ENCODE measurements around the gene ATP6V0C.
A peak's percentile ranks its signal among the peaks of the same experiment; 100 is the strongest.
"Not testable (repeated sequence)": the region's sequence is repeated elsewhere in the genome, so short reads cannot be mapped to it uniquely, and the experiment has no call there.

The ATP6V0C gene

GRCh38 chr16:2529961-2530628 lies 16.3 kb downstream of the ATP6V0C start:
- Histone ChIP-seq H3K4me3 (ENCODE audit: low read depth, low read length) (no peak overlapping the region), H3K9ac (ENCODE audit: low read depth, low read length) (no peak overlapping the region), H3K9me3 (ENCODE audit: control insufficient read depth, insufficient read depth, low read length) (no peaks in the 10 kb centered on the region), H3K4me1 (ENCODE audit: control insufficient read depth, insufficient read depth, low read length) (no peaks in the 10 kb centered on the region), H3K36me3 (ENCODE audit: control insufficient read depth, insufficient read depth, low read length) (peaks cover 29% of the 10 kb centered on the region), H3K27me3 (ENCODE audit: control insufficient read depth, insufficient read depth, low read length) (no peaks in the 10 kb centered on the region)

DNA sequence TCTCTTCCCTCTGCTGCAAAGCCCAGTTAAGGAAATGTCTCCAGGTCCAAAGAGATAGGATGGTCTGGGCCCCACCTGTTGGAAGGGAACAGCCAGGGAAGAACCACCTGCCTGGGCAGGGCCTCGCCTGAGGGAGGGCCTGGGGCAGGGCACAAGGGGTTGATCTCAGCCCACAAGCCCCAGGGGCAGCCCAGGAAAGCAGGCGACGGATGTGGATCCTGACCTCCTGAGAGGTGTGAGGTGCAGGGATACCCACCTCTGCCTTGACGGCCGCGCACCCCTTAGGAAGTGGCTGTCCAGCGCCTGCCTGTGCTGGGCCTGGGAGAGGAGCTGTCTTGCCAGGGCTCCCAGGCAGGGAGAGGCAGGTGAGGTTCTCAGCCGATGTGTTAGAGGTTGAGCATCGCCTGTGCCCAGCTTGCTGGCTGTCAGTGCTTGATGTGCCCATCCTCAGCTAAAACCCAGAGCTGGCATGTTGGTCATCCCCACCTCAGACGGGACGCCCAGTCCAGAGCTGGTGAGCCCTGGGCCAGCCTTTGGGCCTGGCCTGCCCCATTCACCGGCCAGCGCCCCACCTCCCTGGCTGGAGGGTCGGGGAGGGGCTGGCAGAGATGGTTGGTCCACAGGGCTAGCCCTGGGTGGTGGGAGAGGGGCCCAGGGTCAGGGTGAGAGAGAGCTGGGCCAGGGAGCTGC lies 17.0 kb downstream of the ATP6V0C start:
- Histone ChIP-seq H3K36me3 (ENCODE audit: control insufficient read depth, insufficient read depth, low read length) (peaks cover 29% of the 10 kb centered on the region), H3K4me3 (ENCODE audit: low read depth, low read length) (peak overlapping the region; percentile 71), H3K27me3 (ENCODE audit: control insufficient read depth, insufficient read depth, low read length) (no peaks in the 10 kb centered on the region), H3K9me3 (ENCODE audit: control insufficient read depth, insufficient read depth, low read length) (no peaks in the 10 kb centered on the region), H3K4me1 (ENCODE audit: control insufficient read depth, insufficient read depth, low read length) (no peaks in the 10 kb centered on the region), H3K9ac (ENCODE audit: low read depth, low read length) (no peak overlapping the region)

- peak within 1 kb of the TSS; percentile 76 for H3K4me3 ChIP-seq (ENCODE audit: low read depth, low read length)
- H3K27me3 ChIP-seq (ENCODE audit: control insufficient read depth, insufficient read depth, low read length), result no peaks in the 10 kb centered on the region
- H3K9me3 ChIP-seq (ENCODE audit: control insufficient read depth, insufficient read depth, low read length), result no peaks in the 10 kb centered on the region
- peaks cover 29% of the 10 kb centered on the region for H3K36me3 ChIP-seq (ENCODE audit: control insufficient read depth, insufficient read depth, low read length)
- H3K4me1 ChIP-seq (ENCODE audit: control insufficient read depth, insufficient read depth, low read length), result no peaks in the 10 kb centered on the region
- peak within 1 kb of the TSS; percentile 79 for H3K9ac ChIP-seq (ENCODE audit: low read depth, low read length)
These were observed 17.6 kb downstream of the ATP6V0C start, which contains the start of gene CEMP1 for GRCh38 chr16:2531371-2531695. TSS of gene CEMP1 (minus strand) at chr16:2531408. CDS start at chr16:2531073, 335 bp downstream.

DNA sequence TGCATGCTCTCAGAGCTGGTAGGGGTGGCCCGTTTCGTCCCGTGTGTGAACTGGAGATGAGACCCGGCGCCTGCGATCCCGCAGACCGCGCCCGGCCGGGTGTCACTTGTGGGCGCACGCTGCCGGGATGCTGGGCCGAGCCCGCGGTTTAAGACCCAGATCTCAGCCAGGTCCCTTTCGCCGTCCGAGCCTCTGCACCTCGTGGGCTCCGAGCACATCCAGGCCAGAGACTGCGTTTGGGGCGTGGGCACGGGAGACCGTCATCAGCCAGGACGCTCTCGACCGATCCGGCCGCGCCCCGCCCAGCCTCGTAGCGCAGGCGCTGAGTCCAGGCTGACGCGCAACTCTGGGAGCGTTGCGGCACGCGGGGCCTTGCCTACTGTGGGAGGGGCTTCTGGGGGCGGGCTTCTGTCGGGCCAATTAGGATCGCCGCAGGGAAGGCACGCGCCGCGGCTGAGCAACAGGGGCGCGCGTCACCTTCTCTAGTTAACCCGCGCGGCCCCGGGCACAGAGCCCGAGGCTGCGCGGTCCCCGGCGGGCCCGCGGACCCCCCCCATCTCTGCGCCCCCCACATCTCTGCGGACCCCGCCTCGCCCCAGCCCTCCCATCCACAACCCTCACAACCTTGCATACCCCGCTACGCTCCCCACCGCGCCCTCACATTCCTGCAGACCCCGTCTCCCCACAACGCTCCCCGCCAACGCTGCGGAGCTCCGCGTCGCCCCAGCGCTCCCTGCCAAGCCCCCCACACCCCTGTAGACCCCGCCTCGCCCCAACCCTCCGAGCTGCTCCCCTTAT lies 18.1 kb downstream of the ATP6V0C start:
- Histone ChIP-seq H3K4me3 (ENCODE audit: low read depth, low read length) (peak overlapping the region; percentile 76), H3K36me3 (ENCODE audit: control insufficient read depth, insufficient read depth, low read length) (peaks cover 26% of the 10 kb centered on the region), H3K27me3 (ENCODE audit: control insufficient read depth, insufficient read depth, low read length) (no peaks in the 10 kb centered on the region), H3K4me1 (ENCODE audit: control insufficient read depth, insufficient read depth, low read length) (no peaks in the 10 kb centered on the region), H3K9ac (ENCODE audit: low read depth, low read length) (peak overlapping the region; percentile 79), H3K9me3 (ENCODE audit: control insufficient read depth, insufficient read depth, low read length) (no peaks in the 10 kb centered on the region)

- H3K36me3 ChIP-seq (ENCODE audit: control insufficient read depth, insufficient read depth, low read length), result peaks cover 24% of the 10 kb centered on the region
- H3K9me3 ChIP-seq (ENCODE audit: control insufficient read depth, insufficient read depth, low read length), result no peaks in the 10 kb centered on the region
- H3K4me3 ChIP-seq (ENCODE audit: low read depth, low read length), result peak overlapping the region; percentile 76
- H3K4me1 ChIP-seq (ENCODE audit: control insufficient read depth, insufficient read depth, low read length), result no peaks in the 10 kb centered on the region
- H3K27me3 ChIP-seq (ENCODE audit: control insufficient read depth, insufficient read depth, low read length), result no peaks in the 10 kb centered on the region
- H3K9ac ChIP-seq (ENCODE audit: low read depth, low read length), result peak overlapping the region; percentile 79
These were observed 18.9 kb downstream of the ATP6V0C start for GRCh38 chr16:2532494-2533141.

DNA sequence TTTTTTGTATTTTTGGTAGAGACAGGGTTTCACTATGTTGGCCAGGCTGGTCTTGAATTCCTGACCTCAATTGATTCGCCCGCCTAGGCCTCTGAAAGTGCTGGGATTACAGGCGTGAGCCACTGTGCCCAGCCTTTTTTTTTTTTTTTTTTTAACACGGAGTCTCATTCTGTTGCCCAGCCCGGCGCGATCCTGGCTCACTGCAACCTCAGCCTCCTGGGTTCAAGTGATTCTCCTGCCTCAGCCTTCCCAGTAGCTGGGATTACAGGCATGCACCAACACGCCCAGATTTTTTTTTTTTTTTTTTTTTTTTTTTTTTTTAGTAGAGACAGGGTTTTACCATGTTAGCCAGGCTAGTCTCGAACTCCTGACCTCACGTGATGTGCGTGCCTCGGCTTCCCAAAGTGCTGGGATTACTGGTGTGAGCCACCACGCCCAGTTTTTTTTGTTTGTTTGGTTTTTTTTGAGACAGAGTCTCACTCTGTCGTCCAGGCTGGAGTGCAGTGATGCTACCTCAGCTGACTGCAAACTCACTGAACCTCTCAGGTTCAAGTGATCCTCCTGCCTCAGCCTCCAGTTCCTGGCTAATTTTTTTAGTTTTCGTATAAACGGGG lies 19.5 kb downstream of the ATP6V0C start:
- not testable (repeated sequence) for H3K9ac ChIP-seq (ENCODE audit: low read depth, low read length); H3K27me3 ChIP-seq (ENCODE audit: control insufficient read depth, insufficient read depth, low read length); H3K4me1 ChIP-seq (ENCODE audit: control insufficient read depth, insufficient read depth, low read length); H3K9me3 ChIP-seq (ENCODE audit: control insufficient read depth, insufficient read depth, low read length)
- peak overlapping the region; percentile 76 for H3K4me3 ChIP-seq (ENCODE audit: low read depth, low read length)
- peaks cover 19% of the 10 kb centered on the region for H3K36me3 ChIP-seq (ENCODE audit: control insufficient read depth, insufficient read depth, low read length)

DNA sequence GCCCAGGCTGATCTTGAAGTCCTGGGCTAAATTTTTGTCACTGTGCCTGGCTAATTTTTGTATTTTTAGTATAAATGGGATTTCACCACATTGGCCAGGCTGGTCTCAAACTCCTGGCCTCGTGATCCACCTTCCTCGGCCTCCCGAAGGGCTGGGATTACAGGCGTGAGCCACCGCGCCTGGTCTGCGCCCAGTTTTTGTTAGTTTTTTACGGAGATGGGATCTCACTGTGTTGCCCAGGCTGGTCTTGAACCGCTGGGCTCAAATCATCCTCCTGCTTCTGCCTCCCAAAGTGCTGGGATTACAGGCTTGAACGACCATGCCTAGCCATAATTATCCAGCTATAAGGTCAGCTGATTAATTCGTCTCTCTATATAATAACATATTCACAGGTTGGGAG lies 20.2 kb downstream of the ATP6V0C start:
- Histone ChIP-seq H3K36me3 (ENCODE audit: control insufficient read depth, insufficient read depth, low read length) (peaks cover 13% of the 10 kb centered on the region), H3K27me3 (ENCODE audit: control insufficient read depth, insufficient read depth, low read length) (no peaks in the 10 kb centered on the region), H3K4me3 (ENCODE audit: low read depth, low read length) (no peak overlapping the region), H3K9ac (ENCODE audit: low read depth, low read length) (no peak overlapping the region), H3K9me3 (ENCODE audit: control insufficient read depth, insufficient read depth, low read length) (no peaks in the 10 kb centered on the region), H3K4me1 (ENCODE audit: control insufficient read depth, insufficient read depth, low read length) (no peaks in the 10 kb centered on the region)

GRCh38 chr16:2534335-2534734 lies 20.6 kb downstream of the ATP6V0C start:
- not testable (repeated sequence) for H3K36me3 ChIP-seq (ENCODE audit: control insufficient read depth, insufficient read depth, low read length)

GRCh38 chr16:2535625-2536013 lies 21.9 kb downstream of the ATP6V0C start:
- Histone ChIP-seq H3K36me3 (ENCODE audit: control insufficient read depth, insufficient read depth, low read length) (peaks cover under 1% of the 10 kb centered on the region), H3K9ac (ENCODE audit: low read depth, low read length) (no peak overlapping the region), H3K27me3 (ENCODE audit: control insufficient read depth, insufficient read depth, low read length) (no peaks in the 10 kb centered on the region), H3K4me3 (ENCODE audit: low read depth, low read length) (no peak overlapping the region), H3K9me3 (ENCODE audit: control insufficient read depth, insufficient read depth, low read length) (no peaks in the 10 kb centered on the region), H3K4me1 (ENCODE audit: control insufficient read depth, insufficient read depth, low read length) (no peaks in the 10 kb centered on the region)

More at GRCh38 chr16:2534335-2534734, 20.6 kb downstream of the ATP6V0C start:
- H3K4me1 ChIP-seq (ENCODE audit: control insufficient read depth, insufficient read depth, low read length); H3K27me3 ChIP-seq (ENCODE audit: control insufficient read depth, insufficient read depth, low read length); H3K9me3 ChIP-seq (ENCODE audit: control insufficient read depth, insufficient read depth, low read length); H3K9ac ChIP-seq (ENCODE audit: low read depth, low read length); H3K4me3 ChIP-seq (ENCODE audit: low read depth, low read length): not testable (repeated sequence)

- Histone ChIP-seq H3K27me3 (ENCODE audit: control insufficient read depth, insufficient read depth, low read length) (no peaks in the 10 kb centered on the region), H3K9me3 (ENCODE audit: control insufficient read depth, insufficient read depth, low read length) (no peaks in the 10 kb centered on the region), H3K4me1 (ENCODE audit: control insufficient read depth, insufficient read depth, low read length) (no peaks in the 10 kb centered on the region), H3K4me3 (ENCODE audit: low read depth, low read length) (peak within 1 kb of the TSS; percentile 75), H3K9ac (ENCODE audit: low read depth, low read length) (no peak within 1 kb of the TSS), H3K36me3 (ENCODE audit: control insufficient read depth, insufficient read depth, low read length) (peaks cover 3% of the 10 kb centered on the region)
These were observed 24.0 kb downstream of the ATP6V0C start, which contains the start of gene PDPK1 for GRCh38 chr16:2537451-2538379. TSS of gene PDPK1 (plus strand) at chr16:2538021. CDS start at chr16:2538113, 92 bp downstream.

Measured in iPS-15b (cell line).